Measurements from ENCODE around the gene TTC21B.

DNA sequence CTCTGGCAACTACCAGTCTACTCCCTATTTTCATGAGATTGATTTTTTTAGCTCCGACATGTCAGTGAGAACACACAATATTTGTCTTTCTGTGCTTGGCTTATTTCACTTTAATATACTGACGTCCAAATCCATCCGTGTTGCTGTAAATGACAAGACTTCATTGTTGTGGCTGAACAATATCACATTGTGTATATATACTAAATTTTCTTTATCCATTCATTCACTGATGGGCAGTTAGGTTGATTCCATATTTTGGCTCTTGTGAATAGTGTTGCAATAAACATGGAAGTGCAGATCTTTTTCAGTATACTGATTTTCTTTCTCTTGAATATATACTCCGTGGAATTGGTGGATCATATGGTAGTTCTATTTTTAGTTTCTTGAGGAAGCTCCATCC is 5.8 kb upstream of the TTC21B start:
- TF ChIP-seq POLR2A (IDR thresholded peaks at IDR 0.05; ENCODE audit: low read depth, low read length): no peak
- no peak for TF ChIP-seq TAF1 (IDR thresholded peaks at IDR 0.05; ENCODE audit: borderline replicate concordance, low read depth, low read length)

Data from GM12892 (cell line).